ENCODE data around the gene TMEM82.

- TF ChIP-seq POLR2A (IDR thresholded peaks at IDR 0.05) (no peak), CTCF (IDR thresholded peaks at IDR 0.05 in 8 of 11, conservative IDR thresholded peaks at IDR 0.05 in 3 of 11) (no peak), POLR2AphosphoS5 (IDR thresholded peaks at IDR 0.05) (peak; percentile 51 to 79 (median 65))
Measured at GRCh38 chr1:15703562-15703961, 38.7 kb upstream of the TMEM82 start.

Data from spleen (tissue), 7 donors.